ENCODE measurements around the gene ERBIN.

The ERBIN gene

GRCh38 chr5:66010476-66010875 is 84.1 kb downstream of the ERBIN start:
- CTCF ChIA-PET = interaction anchor here (0.7 kb wide), 1 partner anchor 10 kb away, joined by 3 read pairs; no protein-coding TSS in a partner anchor
- DNase-seq (ENCODE audit: extremely low spot score) = no peak
- TF ChIP-seq ARNT (IDR thresholded peaks at IDR 0.05) (no peak), LEF1 (IDR thresholded peaks at IDR 0.05; ENCODE audit: borderline replicate concordance) (no peak), TARDBP (IDR thresholded peaks at IDR 0.05) (no peak), BHLHE40 (IDR thresholded peaks at IDR 0.05; ENCODE audit: borderline replicate concordance) (no peak), CTBP1 (IDR thresholded peaks at IDR 0.05; ENCODE audit: borderline replicate concordance) (no peak), FOXA1 (IDR thresholded peaks at IDR 0.05) (no peak), HDGF (IDR thresholded peaks at IDR 0.05; ENCODE audit: borderline replicate concordance) (no peak), FOXK2 (IDR thresholded peaks at IDR 0.05) (no peak), NFRKB (IDR thresholded peaks at IDR 0.05) (no peak), SUZ12 (IDR thresholded peaks at IDR 0.05) (no peak), L3MBTL2 (conservative IDR thresholded peaks at IDR 0.05) (no peak)
- POLR2A ChIA-PET = no interaction called here

- CTCF ChIA-PET = interaction anchor here (0.7 kb wide), 1 partner anchor 332 kb away, joined by 3 read pairs; no protein-coding TSS in a partner anchor
- TF ChIP-seq ARNT (IDR thresholded peaks at IDR 0.05) = no peak
- no peak for TF ChIP-seq TARDBP (IDR thresholded peaks at IDR 0.05)
- no peak for TF ChIP-seq SUZ12 (IDR thresholded peaks at IDR 0.05)
- no peak for TF ChIP-seq ZNF384 (IDR thresholded peaks at IDR 0.05)
- TF ChIP-seq SP1 (IDR thresholded peaks at IDR 0.05) = no peak
- TF ChIP-seq FOXM1 (IDR thresholded peaks at IDR 0.05; ENCODE audit: borderline replicate concordance) = no peak
- TF ChIP-seq L3MBTL2 (conservative IDR thresholded peaks at IDR 0.05) = no peak
- TF ChIP-seq NFRKB (IDR thresholded peaks at IDR 0.05) = no peak
- no peak for TF ChIP-seq FOXK2 (IDR thresholded peaks at IDR 0.05)
- TF ChIP-seq FOXA1 (IDR thresholded peaks at IDR 0.05) = no peak
- TF ChIP-seq HDGF (IDR thresholded peaks at IDR 0.05; ENCODE audit: borderline replicate concordance) = no peak
- TF ChIP-seq ELF4 (IDR thresholded peaks at IDR 0.05) = no peak
- no peak for TF ChIP-seq PKNOX1 (IDR thresholded peaks at IDR 0.05)
- no peak for TF ChIP-seq BHLHE40 (IDR thresholded peaks at IDR 0.05; ENCODE audit: borderline replicate concordance)
- TF ChIP-seq LEF1 (IDR thresholded peaks at IDR 0.05; ENCODE audit: borderline replicate concordance) = no peak
- no peak for TF ChIP-seq CTBP1 (IDR thresholded peaks at IDR 0.05; ENCODE audit: borderline replicate concordance)
- no peak for DNase-seq (ENCODE audit: extremely low spot score)
- POLR2A ChIA-PET = no interaction called here
Measured at GRCh38 chr5:66012271-66012670, 85.9 kb downstream of the ERBIN start.

GRCh38 chr5:66013397-66013796 is 87.0 kb downstream of the ERBIN start:
- TF ChIP-seq L3MBTL2 (conservative IDR thresholded peaks at IDR 0.05) = no peak
- TF ChIP-seq NFRKB (IDR thresholded peaks at IDR 0.05) = no peak
- no peak for TF ChIP-seq LEF1 (IDR thresholded peaks at IDR 0.05; ENCODE audit: borderline replicate concordance)
- no peak for TF ChIP-seq FOXK2 (IDR thresholded peaks at IDR 0.05)
- TF ChIP-seq HDGF (IDR thresholded peaks at IDR 0.05; ENCODE audit: borderline replicate concordance) = no peak
- TF ChIP-seq BHLHE40 (IDR thresholded peaks at IDR 0.05; ENCODE audit: borderline replicate concordance) = no peak
- no peak for TF ChIP-seq SUZ12 (IDR thresholded peaks at IDR 0.05)
- TF ChIP-seq SP1 (IDR thresholded peaks at IDR 0.05) = no peak
- no peak for TF ChIP-seq ZNF384 (IDR thresholded peaks at IDR 0.05)
- no peak for TF ChIP-seq ARNT (IDR thresholded peaks at IDR 0.05)
- TF ChIP-seq FOXM1 (IDR thresholded peaks at IDR 0.05; ENCODE audit: borderline replicate concordance) = no peak
- TF ChIP-seq FOXA1 (IDR thresholded peaks at IDR 0.05) = no peak
- TF ChIP-seq TARDBP (IDR thresholded peaks at IDR 0.05) = no peak
- TF ChIP-seq PKNOX1 (IDR thresholded peaks at IDR 0.05) = no peak
- TF ChIP-seq ELF4 (IDR thresholded peaks at IDR 0.05) = no peak
- no peak for TF ChIP-seq CTBP1 (IDR thresholded peaks at IDR 0.05; ENCODE audit: borderline replicate concordance)

GRCh38 chr5:66013906-66014305 is 87.5 kb downstream of the ERBIN start:
- TF ChIP-seq L3MBTL2 (conservative IDR thresholded peaks at IDR 0.05) (no peak), SUZ12 (IDR thresholded peaks at IDR 0.05) (no peak), NFRKB (IDR thresholded peaks at IDR 0.05) (no peak), ZNF384 (IDR thresholded peaks at IDR 0.05) (no peak)
- CTCF ChIA-PET = no interaction called here
- POLR2A ChIA-PET = no interaction called here
- DNase-seq (ENCODE audit: extremely low spot score) = no peak

More at GRCh38 chr5:66013397-66013796, 87.0 kb downstream of the ERBIN start:
- ChIA-PET CTCF (no interaction called here), POLR2A (no interaction called here)
- DNase-seq (ENCODE audit: extremely low spot score) = no peak

- CTCF ChIA-PET = no interaction called here
Measured at GRCh38 chr5:66015196-66015960, 89.0 kb downstream of the ERBIN start.

More at GRCh38 chr5:66015196-66015960, 89.0 kb downstream of the ERBIN start:
- DNase-seq (ENCODE audit: extremely low spot score) = no peak
- POLR2A ChIA-PET = no interaction called here
- TF ChIP-seq L3MBTL2 (conservative IDR thresholded peaks at IDR 0.05) = no peak
- TF ChIP-seq LEF1 (IDR thresholded peaks at IDR 0.05; ENCODE audit: borderline replicate concordance) = no peak
- TF ChIP-seq PKNOX1 (IDR thresholded peaks at IDR 0.05) = no peak
- TF ChIP-seq HDGF (IDR thresholded peaks at IDR 0.05; ENCODE audit: borderline replicate concordance) = no peak
- no peak for TF ChIP-seq ELF4 (IDR thresholded peaks at IDR 0.05)
- TF ChIP-seq SP1 (IDR thresholded peaks at IDR 0.05) = no peak
- TF ChIP-seq BHLHE40 (IDR thresholded peaks at IDR 0.05; ENCODE audit: borderline replicate concordance) = no peak
- TF ChIP-seq TARDBP (IDR thresholded peaks at IDR 0.05) = no peak
- TF ChIP-seq ZNF384 (IDR thresholded peaks at IDR 0.05) = no peak
- TF ChIP-seq CTBP1 (IDR thresholded peaks at IDR 0.05; ENCODE audit: borderline replicate concordance) = no peak
- no peak for TF ChIP-seq FOXA1 (IDR thresholded peaks at IDR 0.05)
- no peak for TF ChIP-seq FOXK2 (IDR thresholded peaks at IDR 0.05)
- TF ChIP-seq SUZ12 (IDR thresholded peaks at IDR 0.05) = no peak
- no peak for TF ChIP-seq NFRKB (IDR thresholded peaks at IDR 0.05)
- no peak for TF ChIP-seq FOXM1 (IDR thresholded peaks at IDR 0.05; ENCODE audit: borderline replicate concordance)
- TF ChIP-seq ARNT (IDR thresholded peaks at IDR 0.05) = no peak

All from HEK293T (cell line).